H1 (cell line): ENCODE results near the gene PELI2. TPM values are rescaled to one million over a fixed set of nuclear protein-coding genes. Genes with fewer than 3 reads are reported as not detected.

Experiments used
- CTCF ChIA-PET: fragments of 300-600 bp; sonication (Branson Sonifier 250); formaldehyde crosslinking; loops from one replicate; lab custom pipeline; 2021; ENCODE audit not compliant: partially characterized antibody; lab: Charles Lee
- POLR2A ChIA-PET: fragments of 300-600 bp; sonication (Branson Sonifier 250); formaldehyde crosslinking; loops from one replicate; lab custom pipeline; 2021; ENCODE audit warnings: inconsistent platforms; ENCODE audit not compliant: partially characterized antibody; lab: Charles Lee
- DNase-seq, 2 experiments: peaks; one replicate each; pipeline versions ENCODE4 v3.0.0 to v3.0.0-alpha.2; 2010 to 2022; ENCODE audit warnings: low spot score in 2 of 2, low read depth in 1 of 2, mixed read lengths in 1 of 2
- FAIRE-seq: peaks from 2 replicates; lab custom pipeline; 2011; peaks lifted over from hg19 to GRCh38; lab: Jason Lieb, UNC
- H2AFZ ChIP-seq: 2 replicates; pipeline ENCODE4 v1.8.1; 2012; ENCODE audit warnings: low read length, inconsistent platforms
- H2AK5ac ChIP-seq: 2 replicates; pipeline ENCODE4 v1.6.1; 2013; ENCODE audit warnings: low read depth, low read length
- H2BK120ac ChIP-seq: replicated peaks from 2 replicates; pipeline ENCODE3; 2013; ENCODE audit warnings: low read depth, low read length, inconsistent platforms
- H2BK12ac ChIP-seq: 2 replicates; pipeline ENCODE4 v1.6.1; 2013; ENCODE audit warnings: low read depth, low read length
- H2BK15ac ChIP-seq: 2 replicates; pipeline ENCODE4 v1.6.1; 2013; ENCODE audit warnings: low read length
- H2BK20ac ChIP-seq: 2 replicates; pipeline ENCODE4 v1.6.1; 2013; ENCODE audit warnings: low read length
- H2BK5ac ChIP-seq: 2 replicates; pipeline ENCODE4 v1.6.1; 2013; ENCODE audit warnings: low read depth, low read length
- H3K14ac ChIP-seq: 2 replicates; pipeline ENCODE4 v1.6.1; 2013; ENCODE audit warnings: inconsistent platforms; ENCODE audit not compliant: insufficient read length
- H3K18ac ChIP-seq: 2 replicates; pipeline ENCODE4 v1.6.1; 2013; ENCODE audit warnings: low read length; ENCODE audit errors: extremely low read depth
- H3K23ac ChIP-seq: 2 replicates; pipeline ENCODE4 v1.6.1; 2013; ENCODE audit warnings: inconsistent platforms; ENCODE audit not compliant: insufficient read length
- H3K23me2 ChIP-seq: 2 replicates; pipeline ENCODE4 v1.6.1; 2013; ENCODE audit warnings: low read depth, low read length
- H3K27ac ChIP-seq: 2 replicates; pipeline ENCODE4 v1.6.1; 2011; ENCODE audit warnings: low read depth, low read length, inconsistent platforms
- H3K27me3 ChIP-seq, 4 experiments: replicated peaks in 1 of 4; 1 replicate in 1 of 4; 2 replicates in 3 of 4; pipeline versions ENCODE4 v1.6.1 to v1.8.1; 2011 to 2013; ENCODE audit warnings: low read length in 3 of 4, mild to moderate bottlenecking in 3 of 4, inconsistent platforms in 2 of 4, mixed read lengths in 2 of 4, moderate library complexity in 1 of 4; ENCODE audit not compliant: control insufficient read depth in 3 of 4, insufficient read depth in 3 of 4; ENCODE audit errors: extremely low read depth in 1 of 4
- H3K36me3 ChIP-seq, 4 experiments: 2 replicates each; pipeline versions ENCODE4 v1.6.1 to v1.8.1; 2011 to 2013; ENCODE audit warnings: mild to moderate bottlenecking in 4 of 4, low read length in 3 of 4, moderate library complexity in 2 of 4, control low read depth in 1 of 4, inconsistent platforms in 1 of 4; ENCODE audit not compliant: insufficient read depth in 4 of 4, control insufficient read depth in 2 of 4
- H3K4ac ChIP-seq: replicated peaks from 2 replicates; pipeline ENCODE3; 2013; ENCODE audit warnings: low read length, low read depth, mixed read lengths, inconsistent platforms; ENCODE audit not compliant: insufficient read length
- H3K4me1 ChIP-seq, 4 experiments: replicated peaks in 1 of 4; 1 replicate in 1 of 4; 2 replicates in 3 of 4; pipeline versions ENCODE4 v1.6.1 to v1.8.1; 2011 to 2013; ENCODE audit warnings: low read length in 3 of 4, inconsistent platforms in 2 of 4, mixed read lengths in 1 of 4; ENCODE audit not compliant: insufficient read depth in 4 of 4, control insufficient read depth in 3 of 4
- H3K4me2 ChIP-seq, 2 experiments: 2 replicates each; pipeline versions ENCODE4 v1.6.1 to v1.8.1; 2011 to 2013; ENCODE audit warnings: low read depth in 2 of 2, low read length in 2 of 2, control low read depth in 1 of 2, inconsistent platforms in 1 of 2, mild to moderate bottlenecking in 1 of 2; ENCODE audit not compliant: insufficient read depth in 1 of 2
- H3K4me3 ChIP-seq, 4 experiments: fragments of 200-600, 300-600 bp in 1 of 4; sonication (generic), shearing (Covaris generic), sonication (Bioruptor Twin) in 1 of 4; 2 replicates each; pipeline versions ENCODE4 v1.5.1 to v1.8.1; 2011 to 2016; ENCODE audit warnings: low read length in 4 of 4, low read depth in 3 of 4, control low read depth in 2 of 4, inconsistent platforms in 2 of 4, mild to moderate bottlenecking in 2 of 4, mixed read lengths in 1 of 4, moderate library complexity in 1 of 4; ENCODE audit not compliant: insufficient read depth in 2 of 4; ENCODE audit errors: extremely low read depth in 1 of 4
- H3K56ac ChIP-seq: replicated peaks from 2 replicates; pipeline ENCODE3; 2013; ENCODE audit warnings: low read depth, mild to moderate bottlenecking, mixed read lengths, low read length, inconsistent platforms; ENCODE audit not compliant: insufficient read length
- H3K79me1 ChIP-seq: 2 replicates; pipeline ENCODE4 v1.6.1; 2013; ENCODE audit warnings: low read depth, low read length, control low read depth
- H3K79me2 ChIP-seq, 2 experiments: 2 replicates each; pipeline versions ENCODE4 v1.6.1 to v1.8.1; 2012 to 2013; ENCODE audit warnings: low read length in 2 of 2, mild to moderate bottlenecking in 2 of 2, inconsistent platforms in 1 of 2; ENCODE audit not compliant: insufficient read depth in 2 of 2, control insufficient read depth in 1 of 2
- H3K9ac ChIP-seq, 4 experiments: replicated peaks in 1 of 4; 1 replicate in 1 of 4; 2 replicates in 3 of 4; pipeline versions ENCODE4 v1.6.1 to v1.8.1; 2011 to 2013; ENCODE audit warnings: low read depth in 3 of 4, low read length in 3 of 4, control low read depth in 2 of 4, mild to moderate bottlenecking in 2 of 4, moderate library complexity in 2 of 4, inconsistent platforms in 1 of 4; ENCODE audit errors: extremely low read depth in 1 of 4
- H3K9me3 ChIP-seq, 2 experiments: 2 replicates each; pipeline versions ENCODE4 v1.6.1 to v1.8.1; 2012 to 2013; ENCODE audit warnings: mild to moderate bottlenecking in 2 of 2, moderate library complexity in 2 of 2, control low read depth in 1 of 2, inconsistent platforms in 1 of 2, low read depth in 1 of 2, low read length in 1 of 2, mixed read lengths in 1 of 2; ENCODE audit not compliant: insufficient read depth in 2 of 2
- H4K20me1 ChIP-seq, 2 experiments: replicated peaks in 1 of 2; 2 replicates each; pipeline versions ENCODE3 to v1.8.1; 2011 to 2013; ENCODE audit warnings: inconsistent platforms in 2 of 2, low read length in 2 of 2, mild to moderate bottlenecking in 1 of 2; ENCODE audit not compliant: insufficient read depth in 2 of 2, control insufficient read depth in 1 of 2
- H4K5ac ChIP-seq: 2 replicates; pipeline ENCODE4 v1.6.1; 2013; ENCODE audit warnings: low read length, low read depth, mixed read lengths, inconsistent platforms; ENCODE audit not compliant: insufficient read length
- H4K8ac ChIP-seq: 2 replicates; pipeline ENCODE4 v1.8.0; 2013; ENCODE audit warnings: mild to moderate bottlenecking, moderate library complexity, low read length, inconsistent platforms; ENCODE audit not compliant: insufficient read depth; ENCODE audit errors: extremely low read depth
- H4K91ac ChIP-seq: replicated peaks from 2 replicates; pipeline ENCODE3; 2013; ENCODE audit warnings: low read length, mixed read lengths, inconsistent platforms; ENCODE audit not compliant: insufficient read length
- CBX8 ChIP-seq: fragments of 300-800, 300-1000 bp; sonication (generic); IDR thresholded peaks from 2 replicates; pipeline ENCODE4 v1.7.1; 2016; ENCODE audit warnings: low read depth, low read length, borderline replicate concordance
- CEBPB ChIP-seq: IDR thresholded peaks from 2 replicates; pipeline ENCODE4 v1.6.1; 2012; ENCODE audit warnings: low read depth, low read length
- EZH2 ChIP-seq: fragments of 200-600 bp; sonication (generic); IDR thresholded peaks from 2 replicates; pipeline ENCODE4 v1.7.1; 2012; ENCODE audit warnings: low read depth, mild to moderate bottlenecking, moderate library complexity, low read length, inconsistent platforms; ENCODE audit not compliant: severe bottlenecking
- HDAC2 ChIP-seq, 2 experiments: fragments of 300-600 bp in 1 of 2; sonication (generic) in 1 of 2; IDR thresholded peaks; 2 replicates each; pipeline ENCODE4 v1.6.1; 2011 to 2012; ENCODE audit warnings: low read depth in 2 of 2, low read length in 2 of 2, mild to moderate bottlenecking in 2 of 2, moderate library complexity in 2 of 2, borderline replicate concordance in 1 of 2, inconsistent platforms in 1 of 2
- HDAC6 ChIP-seq: IDR thresholded peaks from one replicate; pipeline ENCODE4 v1.7.1; 2012; ENCODE audit warnings: low read depth, mild to moderate bottlenecking, inconsistent platforms, low read length, moderate library complexity
- JUN ChIP-seq: IDR thresholded peaks from 2 replicates; pipeline ENCODE4 v1.6.1; 2011; ENCODE audit warnings: low read depth, mild to moderate bottlenecking, improper control_type of control experiment, low read length
- RBBP5 ChIP-seq: IDR thresholded peaks from 2 replicates; pipeline ENCODE4 v1.7.1; 2012; ENCODE audit warnings: low read depth, mild to moderate bottlenecking, inconsistent platforms, low read length, moderate library complexity, borderline replicate concordance
- SIX5 ChIP-seq: IDR thresholded peaks from 2 replicates; pipeline ENCODE4 v1.6.1; 2011; ENCODE audit warnings: mild to moderate bottlenecking, low read depth, low read length
- TAF1 ChIP-seq: IDR thresholded peaks from 2 replicates; pipeline ENCODE4 v1.6.1; 2011; ENCODE audit warnings: mild to moderate bottlenecking, low read depth, low read length
- YY1 ChIP-seq: IDR thresholded peaks from 2 replicates; pipeline ENCODE4 v1.6.1; 2011; ENCODE audit warnings: low read depth, mild to moderate bottlenecking, low read length
- ZNF274 ChIP-seq: IDR thresholded peaks from 2 replicates; pipeline ENCODE4 v1.7.0; 2012; ENCODE audit warnings: low read length, borderline replicate concordance; ENCODE audit errors: extremely low read depth
- WGBS, 2 experiments: shearing (Covaris generic) in 1 of 2; methylation state at CpG; one replicate each; pipeline versions ENCODE4 v1.1.6 to v1.1.7; 2013 to 2015; ENCODE audit warnings: low lambda C conversion rate in 2 of 2, mixed read lengths in 2 of 2, inconsistent platforms in 1 of 2, low coverage in 1 of 2, missing lambda C conversion rate in 1 of 2; ENCODE audit not compliant: insufficient replicate concordance in 2 of 2, insufficient coverage in 1 of 2, insufficient read length in 1 of 2; ENCODE audit errors: extremely low coverage in 1 of 2, missing lambda C conversion rate in 1 of 2; 5-methylcytosine and 5-hydroxymethylcytosine counted together
- polyA plus RNA-seq, 7 experiments: library from polyadenylated mRNA; depleted of rRNA in 3 of 7; stranded (reverse) in 5 of 7; unstranded in 2 of 7; fragments of >200 nt in 5 of 7; fragments of 200-250 nt in 2 of 7; gene quantifications; 1 replicate in 5 of 7; 2 replicates in 1 of 7; 4 replicates in 1 of 7; pipeline versions ENCODE4 v1.2.1 to v1.2.3, GENCODE V29; 2011 to 2013; ENCODE audit warnings: missing spikeins in 2 of 7, mixed read lengths in 2 of 7
- total RNA-seq: library from RNA; stranded (reverse); fragmentation: NEBNext Ultra II Directional; extraction: Animal tissue kit (Norgen Biotek cat#: 25700); gene quantifications from 2 replicates; pipeline ENCODE4 v1.2.1, GENCODE V29; 2021

The PELI2 gene
- total and polyA plus RNA-seq, 2 of the 8 experiments (the other 6 are each of a cell fraction or from before 2014, with no cell fraction given), result 14.6 to 25.7 TPM

GRCh38 chr14:56087671-56088471, 30.3 kb upstream of the PELI2 start:
- Histone ChIP-seq H3K79me2 (no peaks in the 10 kb centered on the region), H3K23me2 (0 out of 2 replicates have a peak, but pooled peaks cover 2% of the 10 kb centered on the region), H2BK15ac (no peak overlapping the region), H3K27me3 (no peaks in the 10 kb centered on the region), H2BK120ac (no peak overlapping the region), H3K4me3 (no peak overlapping the region), H2BK12ac (0 out of 2 replicates have a peak overlapping the region, but pooled peaks have one; percentile 12), H2AK5ac (no peak overlapping the region), H3K36me3 (no peaks in the 10 kb centered on the region), H3K79me1 (no peaks in the 10 kb centered on the region), H2BK20ac (0 out of 2 replicates have a peak overlapping the region, but pooled peaks have one; percentile 9), H3K4ac (no peak overlapping the region), H3K4me2 (no peak overlapping the region), H3K9me3 (no peaks in the 10 kb centered on the region), H3K9ac (no peak overlapping the region), H4K20me1 (no peaks in the 10 kb centered on the region), H4K91ac (peak overlapping the region; percentile 51), H3K23ac (no peak overlapping the region), H4K8ac (no peak overlapping the region), H2BK5ac (no peak overlapping the region), H2AFZ (peak overlapping the region; percentile 69; the same call in 1 of the 2 replicates), H4K5ac (no peak overlapping the region), H3K18ac (no peak overlapping the region), H3K56ac (no peak overlapping the region), H3K4me1 (peaks cover 0 to 17% (median 8%) of the 10 kb centered on the region in 4 experiments; a peak in 3 of 7 replicates), H3K27ac (no peak overlapping the region), H3K14ac (no peak overlapping the region)
- no peak for DNase-seq
- no peak for TF ChIP-seq HDAC6
- TF ChIP-seq SIX5, result no peak
- no peak for TF ChIP-seq TAF1
- TF ChIP-seq JUN, result no peak
- no peak for TF ChIP-seq CBX8
- TF ChIP-seq YY1, result no peak
- TF ChIP-seq EZH2, result no peak
- TF ChIP-seq RBBP5, result no peak
- TF ChIP-seq CEBPB, result no peak
- no peak for TF ChIP-seq ZNF274
- TF ChIP-seq HDAC2 (IDR thresholded peaks at IDR 0.05; ENCODE audit: borderline replicate concordance in 1 of 2, low read depth in 2 of 2, low read length in 2 of 2), result no peak
- CTCF ChIA-PET, result interaction anchor here (0.7 to 1.7 kb wide), 2 partner anchors 11 to 276 kb away, joined by 3 read pairs; no protein-coding TSS in a partner anchor
- no peak for FAIRE-seq
- POLR2A ChIA-PET, result interaction anchor here (0.8 kb wide), 1 partner anchor 9 kb away, joined by 3 read pairs; no protein-coding TSS in a partner anchor
- WGBS, 2 experiments, result 82% methylated on average over 11 of the region's 11 CpGs; no CpG with 5 or more reads in 1 of the 2 experiments
